Measurements from ENCODE around the gene MAGEB1. TPM values are rescaled to one million over a fixed set of nuclear protein-coding genes. Genes with fewer than 3 reads are reported as not detected.

The MAGEB1 gene
- total RNA-seq, 1 experiment from 2014 or later = 0.17 TPM

- no peak overlapping the region for H2AFZ ChIP-seq (ENCODE audit: low read length)
These were observed 35.6 kb downstream of the MAGEB1 start for GRCh38 chrX:30282527-30282926.

More at GRCh38 chrX:30282527-30282926, 35.6 kb downstream of the MAGEB1 start:
- Mint-ChIP-seq H3K4me1 (0 out of 4 replicates have a peak, but pooled peaks cover 0 to 3% of the 10 kb centered on the region in 2 experiments), H3K4me3 (no peak overlapping the region), H3K36me3 (ENCODE audit: insufficient read depth in 1 of 3, low read depth in 3 of 3) (no peaks in the 10 kb centered on the region; a peak in 1 of 7 replicates), H3K27me3 (ENCODE audit: low read depth) (no peaks in the 10 kb centered on the region), H3K9me3 (peaks cover 4 to 45% of the 10 kb centered on the region in 2 experiments; a peak in 4 of 5 replicates), H3K27ac (no peak overlapping the region)
- no peak for DNase-seq
- H3K79me1 ChIP-seq (ENCODE audit: insufficient read depth, low read depth, low read length, poor library complexity, severe bottlenecking) = no peaks in the 10 kb centered on the region
- H3K9ac ChIP-seq (ENCODE audit: extremely low read depth, insufficient read length, low read length) = no peak overlapping the region
- no peak overlapping the region for H3T11ph ChIP-seq (ENCODE audit: low read length)
- H3K27ac ChIP-seq (ENCODE audit: insufficient read length, low read depth, low read length) = no peak overlapping the region
- TF ChIP-seq, protein P1, sequence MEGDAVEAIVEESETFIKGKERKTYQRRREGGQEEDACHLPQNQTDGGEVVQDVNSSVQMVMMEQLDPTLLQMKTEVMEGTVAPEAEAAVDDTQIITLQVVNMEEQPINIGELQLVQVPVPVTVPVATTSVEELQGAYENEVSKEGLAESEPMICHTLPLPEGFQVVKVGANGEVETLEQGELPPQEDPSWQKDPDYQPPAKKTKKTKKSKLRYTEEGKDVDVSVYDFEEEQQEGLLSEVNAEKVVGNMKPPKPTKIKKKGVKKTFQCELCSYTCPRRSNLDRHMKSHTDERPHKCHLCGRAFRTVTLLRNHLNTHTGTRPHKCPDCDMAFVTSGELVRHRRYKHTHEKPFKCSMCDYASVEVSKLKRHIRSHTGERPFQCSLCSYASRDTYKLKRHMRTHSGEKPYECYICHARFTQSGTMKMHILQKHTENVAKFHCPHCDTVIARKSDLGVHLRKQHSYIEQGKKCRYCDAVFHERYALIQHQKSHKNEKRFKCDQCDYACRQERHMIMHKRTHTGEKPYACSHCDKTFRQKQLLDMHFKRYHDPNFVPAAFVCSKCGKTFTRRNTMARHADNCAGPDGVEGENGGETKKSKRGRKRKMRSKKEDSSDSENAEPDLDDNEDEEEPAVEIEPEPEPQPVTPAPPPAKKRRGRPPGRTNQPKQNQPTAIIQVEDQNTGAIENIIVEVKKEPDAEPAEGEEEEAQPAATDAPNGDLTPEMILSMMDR (conservative IDR thresholded peaks at IDR 0.05) = no peak
- H2BK120ac ChIP-seq (ENCODE audit: low read depth, low read length, poor library complexity, severe bottlenecking) = no peak overlapping the region
- H3K56ac ChIP-seq (ENCODE audit: insufficient read length, low read depth, low read length) = no peak overlapping the region
- no peaks in the 10 kb centered on the region for H3K23me2 ChIP-seq (ENCODE audit: insufficient read length, low read depth, low read length, poor library complexity, severe bottlenecking)
- H4K8ac ChIP-seq (replicated peaks; ENCODE audit: insufficient read length, low read depth, low read length) = no peak overlapping the region
- no peak overlapping the region for H2BK20ac ChIP-seq (ENCODE audit: low read depth, low read length, poor library complexity, severe bottlenecking)
- no peaks in the 10 kb centered on the region for H3K79me2 ChIP-seq (ENCODE audit: insufficient read depth, low read length)
- H4K91ac ChIP-seq (ENCODE audit: insufficient read length, low read depth, low read length) = no peak overlapping the region
- no peak overlapping the region for H4K5ac ChIP-seq (ENCODE audit: insufficient read length, low read depth, low read length)
- no peak overlapping the region for H3K14ac ChIP-seq (ENCODE audit: insufficient read depth, low read length)
- no peaks in the 10 kb centered on the region for H3K27me3 ChIP-seq (ENCODE audit: insufficient read depth, low read length)
- H3K4ac ChIP-seq (ENCODE audit: low read depth, low read length) = no peak overlapping the region
- H2BK5ac ChIP-seq (ENCODE audit: insufficient read length, low read length) = no peak overlapping the region
- no peaks in the 10 kb centered on the region for H4K20me1 ChIP-seq (ENCODE audit: control insufficient read depth, insufficient read depth, insufficient read length)
- no peak overlapping the region for H3K23ac ChIP-seq (ENCODE audit: insufficient read length, low read depth, low read length)
- H3K4me2 ChIP-seq (ENCODE audit: insufficient read depth, insufficient read length, low read length) = no peak overlapping the region
- no peak overlapping the region for H3K18ac ChIP-seq (ENCODE audit: insufficient read length, low read depth, low read length)
- H2BK15ac ChIP-seq (ENCODE audit: low read depth, low read length) = no peak overlapping the region
- no peaks in the 10 kb centered on the region for H3K9me3 ChIP-seq (ENCODE audit: control insufficient read depth, low read depth, low read length)
- H3K4me1 ChIP-seq (ENCODE audit: insufficient read depth, low read length) = no peaks in the 10 kb centered on the region
- H2BK12ac ChIP-seq (ENCODE audit: insufficient read length, low read depth, low read length) = no peak overlapping the region
- H2AK5ac ChIP-seq (ENCODE audit: insufficient read length, low read length) = no peak overlapping the region

Data from H9 (cell line).